ENCODE measurements around the gene KRT79. TPM values are rescaled to one million over a fixed set of nuclear protein-coding genes. Genes with fewer than 3 reads are reported as not detected.
A peak's percentile ranks its signal among the peaks of the same experiment; 100 is the strongest.

Gene KRT79
- total and polyA plus RNA-seq, 9 of the 15 experiments (the other 6 are each of a cell fraction or from before 2014, with no cell fraction given), result 0.03 to 2.3 (median 0.23) TPM; not detected in 2

- TF ChIP-seq ZNF592 (IDR thresholded peaks at IDR 0.05) (no peak), ZNF408 (CRISPR knock-in tag; IDR thresholded peaks at IDR 0.05; ENCODE audit: low read depth) (no peak), ELK1 (CRISPR knock-in tag; IDR thresholded peaks at IDR 0.05) (no peak), MEIS2 (IDR thresholded peaks at IDR 0.05; ENCODE audit: partially characterized antibody) (no peak), ATF7 (IDR thresholded peaks at IDR 0.05) (no peak), ZC3H8 (IDR thresholded peaks at IDR 0.05) (no peak), GTF2E2 (tag; IDR thresholded peaks at IDR 0.05) (no peak), ZNF239 (CRISPR knock-in tag; IDR thresholded peaks at IDR 0.05) (no peak), DACH1 (IDR thresholded peaks at IDR 0.05; ENCODE audit: partially characterized antibody) (no peak), FOXK1 (CRISPR knock-in tag; IDR thresholded peaks at IDR 0.05; ENCODE audit: borderline replicate concordance) (no peak), HIVEP1 (CRISPR knock-in tag; IDR thresholded peaks at IDR 0.05) (no peak), IRF9 (tag; IDR thresholded peaks at IDR 0.05) (no peak), KLF13 (tag; IDR thresholded peaks at IDR 0.05; ENCODE audit: borderline replicate concordance, low read depth) (no peak), GABPA (tag; conservative IDR thresholded peaks at IDR 0.05; ENCODE audit: low read depth) (peak; percentile 61), E4F1 (CRISPR knock-in tag; IDR thresholded peaks at IDR 0.05; ENCODE audit: borderline replicate concordance) (no peak), ZNF586 (CRISPR knock-in tag; conservative IDR thresholded peaks at IDR 0.05) (no peak), ZNF668 (CRISPR knock-in tag; IDR thresholded peaks at IDR 0.05) (no peak), TAF1 (IDR thresholded peaks at IDR 0.05; ENCODE audit: control insufficient read depth, extremely low read depth, insufficient read depth, low read length, severe bottlenecking) (no peak), CBFA2T2 (conservative IDR thresholded peaks at IDR 0.05) (peak; percentile 30; the same call in 1 of the 2 replicates), ZNF224 (CRISPR knock-in tag; IDR thresholded peaks at IDR 0.05) (no peak), TGIF2 (CRISPR knock-in tag; IDR thresholded peaks at IDR 0.05) (no peak), OTX1 (CRISPR knock-in tag; IDR thresholded peaks at IDR 0.05) (no peak)
Measured at GRCh38 chr12:52836042-52836466, 1.9 kb upstream of the KRT79 start (continued).

All from K562 (cell line).